Measurements from ENCODE around the gene SEC14L2. TPM values are rescaled to one million over a fixed set of nuclear protein-coding genes. Genes with fewer than 3 reads are reported as not detected.
"Not testable (repeated sequence)": the region's sequence is repeated elsewhere in the genome, so short reads cannot be mapped to it uniquely, and the experiment has no call there.

The SEC14L2 gene
- total RNA-seq, 1 donor from 2014 or later = 20.6 TPM

- no peak for DNase-seq (ENCODE audit: extremely low spot score in 2 of 2)
- Histone ChIP-seq H3K9me3 (no peaks in the 10 kb centered on the region), H3K4me1 (no peaks in the 10 kb centered on the region), H3K36me3 (no peaks in the 10 kb centered on the region), H3K4me3 (no peak overlapping the region), H3K27ac (no peak overlapping the region), H3K27me3 (no peaks in the 10 kb centered on the region)
- TF ChIP-seq POLR2AphosphoS5 (IDR thresholded peaks at IDR 0.05; ENCODE audit: insufficient read depth in 1 of 2, low read depth in 1 of 2) (no peak), CTCF (IDR thresholded peaks at IDR 0.05) (no peak), POLR2A (IDR thresholded peaks at IDR 0.05) (no peak)
- intact Hi-C loops (cut with DNase I) = no loop called here
Observed at GRCh38 chr22:30447656-30448055, 50.8 kb downstream of the SEC14L2 start.

- H3K4me1 ChIP-seq; H3K4me3 ChIP-seq; H3K9me3 ChIP-seq; H3K27me3 ChIP-seq; H3K36me3 ChIP-seq; H3K27ac ChIP-seq; DNase-seq (ENCODE audit: extremely low spot score in 2 of 2); intact Hi-C loops (cut with DNase I): not testable (repeated sequence)
Observed at GRCh38 chr22:30451488-30451887, 54.7 kb downstream of the SEC14L2 start.

- Histone ChIP-seq H3K36me3 (no peaks in the 10 kb centered on the region), H3K27ac (no peak overlapping the region), H3K4me3 (no peak overlapping the region), H3K9me3 (no peaks in the 10 kb centered on the region), H3K4me1 (no peaks in the 10 kb centered on the region), H3K27me3 (no peaks in the 10 kb centered on the region)
- no peak for DNase-seq (ENCODE audit: extremely low spot score in 2 of 2)
- intact Hi-C loops (cut with DNase I) = no loop called here
- TF ChIP-seq CTCF (IDR thresholded peaks at IDR 0.05) = no peak
- TF ChIP-seq POLR2AphosphoS5 (IDR thresholded peaks at IDR 0.05; ENCODE audit: insufficient read depth in 1 of 2, low read depth in 1 of 2) = no peak
- no peak for TF ChIP-seq POLR2A (IDR thresholded peaks at IDR 0.05)
Observed at GRCh38 chr22:30452861-30453260, 56.0 kb downstream of the SEC14L2 start.

GRCh38 chr22:30453731-30454510 is 57.1 kb downstream of the SEC14L2 start:
- no peak for DNase-seq (ENCODE audit: extremely low spot score in 2 of 2)

GRCh38 chr22:30455075-30455840 is 58.4 kb downstream of the SEC14L2 start:
- no peak for TF ChIP-seq POLR2AphosphoS5 (IDR thresholded peaks at IDR 0.05; ENCODE audit: insufficient read depth in 1 of 2, low read depth in 1 of 2)
- no peak for TF ChIP-seq POLR2A (IDR thresholded peaks at IDR 0.05)
- no peak for TF ChIP-seq CTCF (IDR thresholded peaks at IDR 0.05)
- intact Hi-C loops (cut with DNase I) = no loop called here
- no peaks in the 10 kb centered on the region for H3K27me3 ChIP-seq
- H3K36me3 ChIP-seq = no peaks in the 10 kb centered on the region
- H3K4me3 ChIP-seq = no peak overlapping the region
- no peaks in the 10 kb centered on the region for H3K4me1 ChIP-seq
- no peaks in the 10 kb centered on the region for H3K9me3 ChIP-seq
- H3K27ac ChIP-seq = no peak overlapping the region
- DNase-seq (ENCODE audit: extremely low spot score in 2 of 2) = no peak

More at GRCh38 chr22:30453731-30454510, 57.1 kb downstream of the SEC14L2 start:
- Histone ChIP-seq H3K9me3 (no peaks in the 10 kb centered on the region), H3K27me3 (no peaks in the 10 kb centered on the region), H3K4me1 (no peaks in the 10 kb centered on the region), H3K36me3 (no peaks in the 10 kb centered on the region), H3K4me3 (no peak overlapping the region), H3K27ac (no peak overlapping the region)
- no peak for TF ChIP-seq POLR2AphosphoS5 (IDR thresholded peaks at IDR 0.05; ENCODE audit: insufficient read depth in 1 of 2, low read depth in 1 of 2)
- intact Hi-C loops (cut with DNase I) = no loop called here

- intact Hi-C loops (cut with DNase I) = no loop called here
- DNase-seq (ENCODE audit: extremely low spot score in 2 of 2) = no peak
- Histone ChIP-seq H3K27me3 (no peaks in the 10 kb centered on the region), H3K36me3 (no peaks in the 10 kb centered on the region), H3K4me3 (no peak overlapping the region), H3K9me3 (no peaks in the 10 kb centered on the region), H3K4me1 (no peaks in the 10 kb centered on the region), H3K27ac (no peak overlapping the region)
- TF ChIP-seq POLR2AphosphoS5 (IDR thresholded peaks at IDR 0.05; ENCODE audit: insufficient read depth in 1 of 2, low read depth in 1 of 2) (no peak), POLR2A (IDR thresholded peaks at IDR 0.05) (no peak), CTCF (IDR thresholded peaks at IDR 0.05) (no peak)
Observed at GRCh38 chr22:30457981-30458380, 61.2 kb downstream of the SEC14L2 start.
